HEK293 (cell line): ENCODE results near the gene FAM193A.

Source experiments
- CTCF ChIA-PET: fragments of 350-600 bp; formaldehyde crosslinking; extraction: SDS; loops from one replicate; lab custom pipeline; 2021; ENCODE audit warnings: antibody characterized with exemption; lab: Yijun Ruan, JAX
- POLR2A ChIA-PET: fragments of 300-600 bp; formaldehyde crosslinking; extraction: SDS; loops from one replicate; lab custom pipeline; 2020; ENCODE audit warnings: antibody characterized with exemption, inconsistent platforms; lab: Yijun Ruan, JAX
- H3K27ac ChIP-seq: fragments of 200-500 bp; sonication (Bioruptor generic); 2 replicates; pipeline ENCODE4 v1.5.1; 2014; ENCODE audit warnings: low read depth, low read length, control low read depth, inconsistent platforms; ENCODE audit errors: extremely low read depth
- H3K36me3 ChIP-seq, 2 experiments: fragments of 200-500 bp in 1 of 2; sonication (Bioruptor generic) in 1 of 2; 1 replicate in 1 of 2; 2 replicates in 1 of 2; pipeline ENCODE4 v1.5.1; 2014 to 2017; ENCODE audit warnings: inconsistent platforms in 2 of 2, low read length in 2 of 2; ENCODE audit not compliant: control insufficient read depth in 2 of 2, insufficient read depth in 1 of 2
- H3K4me1 ChIP-seq: fragments of 200-500 bp; sonication (Bioruptor generic); 2 replicates; pipeline ENCODE4 v1.5.1; 2014; ENCODE audit warnings: mild to moderate bottlenecking, low read length, inconsistent platforms; ENCODE audit not compliant: control insufficient read depth, insufficient read depth
- H3K4me3 ChIP-seq: 2 replicates; pipeline ENCODE4 v1.5.1; 2011; ENCODE audit warnings: low read depth, mild to moderate bottlenecking, control low read depth, low read length, moderate library complexity
- H3K9me3 ChIP-seq: fragments of 200-500 bp; sonication (Bioruptor generic); 2 replicates; pipeline ENCODE4 v1.5.1; 2014; ENCODE audit warnings: low read depth, low read length, inconsistent platforms; ENCODE audit not compliant: control insufficient read depth, insufficient read depth
- ATF2 ChIP-seq: fragments of 450-650 bp; formaldehyde crosslinking; IDR thresholded peaks from 2 replicates; pipeline ENCODE4 v1.5.1; 2016; ENCODE audit warnings: missing biosample characterization, missing genetic modification characterization, low read depth
- CTCF ChIP-seq: fragments of 450-650 bp; formaldehyde crosslinking; IDR thresholded peaks from 2 replicates; pipeline ENCODE4 v1.5.1; 2016; ENCODE audit warnings: missing biosample characterization, missing genetic modification characterization
- GLI2 ChIP-seq: fragments of 450-650 bp; formaldehyde crosslinking; IDR thresholded peaks from 2 replicates; pipeline ENCODE4; 2017; ENCODE audit warnings: missing biosample characterization, missing genetic modification characterization, low read depth, borderline replicate concordance
- GLIS1 ChIP-seq: fragments of 450-650 bp; formaldehyde crosslinking; IDR thresholded peaks from 2 replicates; pipeline ENCODE4 v1.5.1; 2016; ENCODE audit warnings: missing biosample characterization, missing genetic modification characterization
- PRDM4 ChIP-seq: fragments of 450-650 bp; formaldehyde crosslinking; IDR thresholded peaks from 2 replicates; pipeline ENCODE4 v1.5.1; 2017; ENCODE audit warnings: missing biosample characterization, missing genetic modification characterization
- SP7 ChIP-seq: fragments of 450-650 bp; formaldehyde crosslinking; IDR thresholded peaks from 2 replicates; pipeline ENCODE4 v1.5.1; 2016; ENCODE audit warnings: missing biosample characterization, missing genetic modification characterization
- ZBTB11 ChIP-seq: fragments of 450-650 bp; formaldehyde crosslinking; conservative IDR thresholded peaks from 2 replicates; pipeline ENCODE4 v1.5.1; 2016; ENCODE audit warnings: low read depth, missing biosample characterization, missing genetic modification characterization
- ZBTB17 ChIP-seq: fragments of 450-650 bp; formaldehyde crosslinking; IDR thresholded peaks from 2 replicates; pipeline ENCODE4 v1.5.1; 2016; ENCODE audit warnings: missing biosample characterization, missing genetic modification characterization
- ZBTB20 ChIP-seq: fragments of 450-650 bp; formaldehyde crosslinking; IDR thresholded peaks from 2 replicates; pipeline ENCODE4 v1.5.1; 2016; ENCODE audit warnings: missing biosample characterization, missing genetic modification characterization
- ZBTB7A ChIP-seq: fragments of 450-650 bp; formaldehyde crosslinking; IDR thresholded peaks from 2 replicates; pipeline ENCODE4 v1.5.1; 2016; ENCODE audit warnings: low read depth, missing biosample characterization, missing genetic modification characterization
- ZNF132 ChIP-seq: fragments of 450-650 bp; formaldehyde crosslinking; IDR thresholded peaks from 2 replicates; pipeline ENCODE4 v1.5.1; 2017; ENCODE audit warnings: missing biosample characterization, missing genetic modification characterization, borderline replicate concordance
- ZNF140 ChIP-seq: fragments of 450-650 bp; formaldehyde crosslinking; IDR thresholded peaks from 2 replicates; pipeline ENCODE4 v1.5.1; 2016; ENCODE audit warnings: missing biosample characterization, missing genetic modification characterization
- ZNF169 ChIP-seq: fragments of 450-650 bp; formaldehyde crosslinking; IDR thresholded peaks from 2 replicates; pipeline ENCODE4 v1.5.1; 2016; ENCODE audit warnings: missing biosample characterization, missing genetic modification characterization
- ZNF221 ChIP-seq: fragments of 450-650 bp; formaldehyde crosslinking; IDR thresholded peaks from 2 replicates; pipeline ENCODE4 v1.5.1; 2017; ENCODE audit warnings: missing biosample characterization, missing genetic modification characterization, borderline replicate concordance
- ZNF280C ChIP-seq: fragments of 450-650 bp; formaldehyde crosslinking; IDR thresholded peaks from 2 replicates; pipeline ENCODE4 v1.5.1; 2016; ENCODE audit warnings: missing biosample characterization, missing genetic modification characterization
- ZNF280D ChIP-seq: fragments of 450-650 bp; formaldehyde crosslinking; IDR thresholded peaks from 2 replicates; pipeline ENCODE4 v1.5.1; 2016; ENCODE audit warnings: missing biosample characterization, missing genetic modification characterization
- ZNF560 ChIP-seq: fragments of 450-650 bp; formaldehyde crosslinking; IDR thresholded peaks from 2 replicates; pipeline ENCODE4 v1.5.1; 2017; ENCODE audit warnings: missing biosample characterization, missing genetic modification characterization, borderline replicate concordance
- ZNF654 ChIP-seq: fragments of 450-650 bp; formaldehyde crosslinking; IDR thresholded peaks from 2 replicates; pipeline ENCODE4 v1.5.1; 2016; ENCODE audit warnings: low read depth, missing biosample characterization, missing genetic modification characterization
- ZNF701 ChIP-seq: fragments of 450-650 bp; formaldehyde crosslinking; IDR thresholded peaks from 2 replicates; pipeline ENCODE4 v1.5.1; 2016; ENCODE audit warnings: missing biosample characterization, missing genetic modification characterization
- ZNF768 ChIP-seq: fragments of 450-650 bp; formaldehyde crosslinking; IDR thresholded peaks from 2 replicates; pipeline ENCODE4 v1.5.1; 2018; ENCODE audit warnings: missing biosample characterization, mild to moderate bottlenecking, missing genetic modification characterization
- ZNF843 ChIP-seq: fragments of 450-650 bp; formaldehyde crosslinking; IDR thresholded peaks from 2 replicates; pipeline ENCODE4 v1.5.1; 2016; ENCODE audit warnings: missing biosample characterization, missing genetic modification characterization

Gene FAM193A

GRCh38 chr4:2574009-2574408, 37.6 kb downstream of the FAM193A start:
- TF ChIP-seq ZNF221 (tag by site-specific recombination) (no peak), ZNF169 (tag by site-specific recombination) (no peak), PRDM4 (no peak), ZBTB20 (tag by site-specific recombination) (no peak), ZNF140 (tag by site-specific recombination) (no peak), ZNF768 (no peak), ZNF280C (no peak), GLIS1 (tag by site-specific recombination) (no peak), ATF2 (tag by site-specific recombination) (no peak), ZNF132 (tag by site-specific recombination) (no peak), SP7 (no peak), ZNF654 (tag by site-specific recombination) (no peak), GLI2 (tag by site-specific recombination) (no peak), ZBTB7A (tag by site-specific recombination) (no peak), ZNF701 (tag by site-specific recombination) (no peak)
- H3K36me3 ChIP-seq, result peaks cover 0 to 12% of the 10 kb centered on the region in 2 experiments; a peak in 1 of 3 replicates
- H3K9me3 ChIP-seq, result no peaks in the 10 kb centered on the region
- POLR2A ChIA-PET, result no interaction called here
- CTCF ChIA-PET, result no interaction called here
- H3K27ac ChIP-seq, result no peak overlapping the region
- H3K4me1 ChIP-seq, result no peaks in the 10 kb centered on the region
- no peak overlapping the region for H3K4me3 ChIP-seq

- Histone ChIP-seq H3K9me3 (no peaks in the 10 kb centered on the region), H3K4me1 (no peaks in the 10 kb centered on the region), H3K4me3 (no peak overlapping the region), H3K27ac (no peak overlapping the region), H3K36me3 (peaks cover 0 to 12% of the 10 kb centered on the region in 2 experiments; a peak in 1 of 3 replicates)
- POLR2A ChIA-PET, result no interaction called here
- TF ChIP-seq ZNF843 (tag by site-specific recombination), result no peak
- no peak for TF ChIP-seq ZBTB11 (tag by site-specific recombination)
- TF ChIP-seq ZBTB17 (tag by site-specific recombination), result peak; percentile 47; the same call in 1 of the 2 replicates
- TF ChIP-seq ZNF280D (tag by site-specific recombination), result no peak
- TF ChIP-seq ZNF560, result no peak
- TF ChIP-seq CTCF (tag by site-specific recombination), result no peak
- CTCF ChIA-PET, result no interaction called here
These were observed 38.4 kb downstream of the FAM193A start for GRCh38 chr4:2574863-2575262.
